Tibial nerve (tissue), 4 donors: ENCODE results near the gene PEAK3.

Source experiments
- EP300 ChIP-seq, 2 donors: sonication (generic); formaldehyde crosslinking; IDR thresholded peaks; one replicate each; pipeline ENCODE4 v1.6.1; 2017; ENCODE audit warnings: antibody characterized with exemption in 2 of 2, mild to moderate bottlenecking in 1 of 2
- TF ChIP-seq, protein P1 (sequence below), 5 experiments: fragments of 200-600 bp in 3 of 5; fragments of 450-650 bp in 2 of 5; sonication (generic) in 3 of 5; IDR thresholded peaks; one replicate each; pipeline ENCODE4 v1.5.1; 2016 to 2019; ENCODE audit warnings: antibody characterized with exemption in 5 of 5, mild to moderate bottlenecking in 3 of 5, moderate library complexity in 2 of 5

DNA sequence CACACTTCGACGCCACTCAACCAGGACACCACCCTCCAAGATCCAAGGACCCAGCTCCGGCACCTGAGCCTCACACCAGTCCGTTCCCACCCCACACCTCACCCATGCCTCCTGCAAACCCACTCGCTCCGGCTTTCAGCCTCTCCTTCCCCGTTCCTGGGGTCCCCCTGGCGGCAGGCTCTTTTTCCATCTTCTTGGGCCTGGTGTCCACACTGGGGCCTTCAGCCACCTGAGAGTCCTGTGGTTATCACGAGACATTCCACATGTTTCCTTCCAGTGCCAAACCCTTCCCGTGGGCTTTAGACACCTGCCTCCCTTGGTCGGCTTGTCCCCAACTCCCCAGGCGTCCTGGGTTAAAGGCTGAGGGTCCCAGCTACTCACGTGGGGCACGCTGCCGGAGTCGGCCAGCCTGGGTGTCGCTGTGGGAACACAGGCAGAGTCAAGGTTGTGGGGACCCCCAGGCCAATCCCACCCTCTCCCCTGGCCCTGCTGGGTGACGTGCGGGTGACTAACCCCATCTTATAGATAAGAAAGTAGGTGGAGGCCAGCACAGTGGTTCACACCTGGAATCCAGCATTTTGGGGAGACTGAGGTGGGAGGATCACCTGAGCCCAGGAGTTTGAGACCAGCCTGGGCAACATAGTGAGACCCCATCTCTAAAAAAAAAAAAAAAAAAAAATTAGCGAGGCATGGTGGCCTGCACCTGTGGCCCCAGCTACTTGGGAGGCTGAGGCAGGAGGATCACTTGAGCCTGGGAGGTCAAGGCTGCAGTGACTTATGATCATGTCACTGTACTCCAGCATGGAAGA lies 27.7 kb downstream of the PEAK3 start:
- TF ChIP-seq, protein P1, sequence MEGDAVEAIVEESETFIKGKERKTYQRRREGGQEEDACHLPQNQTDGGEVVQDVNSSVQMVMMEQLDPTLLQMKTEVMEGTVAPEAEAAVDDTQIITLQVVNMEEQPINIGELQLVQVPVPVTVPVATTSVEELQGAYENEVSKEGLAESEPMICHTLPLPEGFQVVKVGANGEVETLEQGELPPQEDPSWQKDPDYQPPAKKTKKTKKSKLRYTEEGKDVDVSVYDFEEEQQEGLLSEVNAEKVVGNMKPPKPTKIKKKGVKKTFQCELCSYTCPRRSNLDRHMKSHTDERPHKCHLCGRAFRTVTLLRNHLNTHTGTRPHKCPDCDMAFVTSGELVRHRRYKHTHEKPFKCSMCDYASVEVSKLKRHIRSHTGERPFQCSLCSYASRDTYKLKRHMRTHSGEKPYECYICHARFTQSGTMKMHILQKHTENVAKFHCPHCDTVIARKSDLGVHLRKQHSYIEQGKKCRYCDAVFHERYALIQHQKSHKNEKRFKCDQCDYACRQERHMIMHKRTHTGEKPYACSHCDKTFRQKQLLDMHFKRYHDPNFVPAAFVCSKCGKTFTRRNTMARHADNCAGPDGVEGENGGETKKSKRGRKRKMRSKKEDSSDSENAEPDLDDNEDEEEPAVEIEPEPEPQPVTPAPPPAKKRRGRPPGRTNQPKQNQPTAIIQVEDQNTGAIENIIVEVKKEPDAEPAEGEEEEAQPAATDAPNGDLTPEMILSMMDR (IDR thresholded peaks at IDR 0.05), result no peak
- TF ChIP-seq EP300 (IDR thresholded peaks at IDR 0.05), result no peak
